HCT116 (cell line): ENCODE results near the gene CRTC3. TPM values are rescaled to one million over a fixed set of nuclear protein-coding genes. Genes with fewer than 3 reads are reported as not detected.
A peak's percentile ranks its signal among the peaks of the same experiment; 100 is the strongest.

ENCODE experiments used
- ATAC-seq: fragments of 200-7000 bp; cut with Tn5 transposase; 2 replicates; pipeline ENCODE4 v1.9.1; 2020; ENCODE audit warnings: mild to moderate bottlenecking, moderate library complexity
- BruUV-seq: library from RNA; stranded (reverse); fragments of 400-500 nt; replicated peaks from 2 replicates; lab custom pipeline; 2021; lab: Mats Ljungman, UMichigan
- CTCF ChIA-PET: fragments of 300-600 bp; sonication (Branson Sonifier 250); formaldehyde crosslinking; loops from one replicate; lab custom pipeline; 2021; ENCODE audit warnings: antibody characterized with exemption; lab: Charles Lee
- POLR2A ChIA-PET: fragments of 300-600, 350-600 bp; sonication (Branson Sonifier 250); formaldehyde crosslinking; loops from one replicate; lab custom pipeline; 2021; ENCODE audit warnings: antibody characterized with exemption; lab: Charles Lee
- RAD21 ChIA-PET, 2 experiments: fragments of 300-600 bp; sonication (Branson Sonifier 250); formaldehyde crosslinking; loops; one replicate each; lab custom pipeline; 2023; ENCODE audit warnings: low total read pairs in 2 of 2; ENCODE audit not compliant: uncharacterized antibody in 2 of 2, unreplicated experiment in 2 of 2, low non-redundant PET in 1 of 2; lab: Charles Lee
- DNase-seq: peaks from one replicate; pipeline ENCODE4 v3.0.0-alpha.2; 2010; ENCODE audit warnings: low read depth, low spot score
- H2AFZ ChIP-seq: fragments of 200-600 bp; shearing (Covaris generic), sonication (generic); 2 replicates; pipeline ENCODE4 v1.6.1; 2017; ENCODE audit warnings: low read depth, mixed run types, mixed read lengths, antibody characterized with exemption, low read length; ENCODE audit not compliant: poor library complexity, severe bottlenecking
- H3K27ac ChIP-seq: 2 replicates; pipeline ENCODE4 v1.5.1; 2012; ENCODE audit warnings: low read depth, low read length
- H3K27me3 ChIP-seq: fragments of 200-600 bp; sonication (generic); 2 replicates; pipeline ENCODE4 v1.6.1; 2016; ENCODE audit warnings: mixed run types, low read length, mixed read lengths; ENCODE audit not compliant: insufficient read depth
- H3K36me3 ChIP-seq, 2 experiments: fragments of 200-500 bp in 1 of 2; fragments of 200-600 bp in 1 of 2; sonication (Bioruptor generic) in 1 of 2; sonication (generic) in 1 of 2; 2 replicates each; pipeline versions ENCODE4 v1.5.1 to v1.6.1; 2014 to 2016; ENCODE audit warnings: low read length in 2 of 2, inconsistent platforms in 1 of 2, mixed read lengths in 1 of 2, mixed run types in 1 of 2; ENCODE audit not compliant: insufficient read depth in 2 of 2, control insufficient read depth in 1 of 2
- H3K4me1 ChIP-seq, 2 experiments: fragments of 200-600 bp in 1 of 2; sonication (generic) in 1 of 2; 2 replicates each; pipeline versions ENCODE4 v1.5.1 to v1.6.1; 2012 to 2017; ENCODE audit warnings: low read length in 2 of 2, inconsistent platforms in 1 of 2, mild to moderate bottlenecking in 1 of 2, mixed read lengths in 1 of 2, mixed run types in 1 of 2, moderate library complexity in 1 of 2; ENCODE audit not compliant: insufficient read depth in 2 of 2, control insufficient read depth in 1 of 2
- H3K4me2 ChIP-seq: fragments of 200-600 bp; sonication (generic); 2 replicates; pipeline ENCODE4 v1.6.1; 2017; ENCODE audit warnings: mixed run types, low read length, mixed read lengths
- H3K4me3 ChIP-seq, 2 experiments: fragments of 200-600 bp in 1 of 2; sonication (generic) in 1 of 2; replicated peaks in 1 of 2; 2 replicates each; pipeline ENCODE4 v1.5.1; 2011 to 2016; ENCODE audit warnings: low read length in 2 of 2, control low read depth in 1 of 2, low read depth in 1 of 2, mild to moderate bottlenecking in 1 of 2, mixed read lengths in 1 of 2, mixed run types in 1 of 2
- H3K79me2 ChIP-seq: fragments of 200-600 bp; sonication (generic); 2 replicates; pipeline ENCODE4 v1.6.1; 2017; ENCODE audit warnings: mild to moderate bottlenecking, mixed run types, low read length, moderate library complexity, mixed read lengths; ENCODE audit not compliant: insufficient read depth
- H3K9ac ChIP-seq: fragments of 200-600 bp; sonication (generic); 2 replicates; pipeline ENCODE4 v1.6.1; 2016; ENCODE audit warnings: low read length, mixed read lengths
- H3K9me2 ChIP-seq: fragments of 200-600 bp; sonication (generic), shearing (Covaris generic); 2 replicates; pipeline ENCODE4 v1.6.1; 2017; ENCODE audit warnings: mixed run types, mild to moderate bottlenecking, moderate library complexity; ENCODE audit not compliant: insufficient read depth
- H3K9me3 ChIP-seq, 2 experiments: fragments of 200-500 bp in 1 of 2; fragments of 200-600 bp in 1 of 2; sonication (Bioruptor generic) in 1 of 2; sonication (generic) in 1 of 2; 2 replicates each; pipeline ENCODE4 v1.6.1; 2014 to 2017; ENCODE audit warnings: low read length in 2 of 2, mixed read lengths in 2 of 2, inconsistent platforms in 1 of 2, low read depth in 1 of 2, mild to moderate bottlenecking in 1 of 2, mixed run types in 1 of 2, moderate library complexity in 1 of 2; ENCODE audit not compliant: control insufficient read depth in 1 of 2, insufficient read depth in 1 of 2
- H4K20me1 ChIP-seq: fragments of 200-600 bp; sonication (generic), shearing (Covaris generic); 2 replicates; pipeline ENCODE4 v1.6.1; 2017; ENCODE audit warnings: mixed run types, mild to moderate bottlenecking, moderate library complexity; ENCODE audit not compliant: insufficient read depth
- CBX3 ChIP-seq: IDR thresholded peaks from 2 replicates; pipeline ENCODE4 v1.6.1; 2012; ENCODE audit warnings: low read depth
- CTCF ChIP-seq, 3 experiments: fragments of 200-600 bp in 1 of 3; sonication (generic) in 1 of 3; IDR thresholded peaks in 2 of 3; conservative IDR thresholded peaks in 1 of 3; 2 replicates each; pipeline ENCODE4 v1.5.1; 2012 to 2017; ENCODE audit warnings: low read depth in 2 of 3, low read length in 2 of 3, antibody characterized with exemption in 1 of 3, borderline replicate concordance in 1 of 3, control low read depth in 1 of 3, mild to moderate bottlenecking in 1 of 3, mixed read lengths in 1 of 3, mixed run types in 1 of 3, moderate library complexity in 1 of 3; ENCODE audit not compliant: insufficient read depth in 1 of 3
- ELF1 ChIP-seq: IDR thresholded peaks from 2 replicates; pipeline ENCODE4 v1.6.1; 2012; ENCODE audit warnings: low read depth, borderline replicate concordance
- EZH2 ChIP-seq: fragments of 200-600 bp; sonication (generic); IDR thresholded peaks from 2 replicates; pipeline ENCODE4 v1.6.1; 2017; ENCODE audit warnings: antibody characterized with exemption, mixed run types
- EZH2phosphoT487 ChIP-seq: fragments of 200-600 bp; IDR thresholded peaks from 2 replicates; pipeline ENCODE4 v1.6.1; 2018; ENCODE audit warnings: antibody characterized with exemption, borderline replicate concordance
- FOSL1 ChIP-seq: IDR thresholded peaks from 2 replicates; pipeline ENCODE4 v1.6.1; 2012; ENCODE audit warnings: low read depth
- JUND ChIP-seq: IDR thresholded peaks from 2 replicates; pipeline ENCODE4 v1.6.1; 2012
- POLR2A ChIP-seq: IDR thresholded peaks from 2 replicates; pipeline ENCODE4 v1.7.0; 2011; ENCODE audit warnings: borderline replicate concordance; ENCODE audit not compliant: insufficient read depth, insufficient read length; ENCODE audit errors: extremely low read depth
- POLR2AphosphoS5 ChIP-seq: IDR thresholded peaks from 2 replicates; pipeline ENCODE4 v1.6.1; 2011; ENCODE audit warnings: mild to moderate bottlenecking, low read depth, low read length, moderate library complexity
- RAD21 ChIP-seq: IDR thresholded peaks from 2 replicates; pipeline ENCODE4 v1.6.1; 2012; ENCODE audit warnings: low read depth, mild to moderate bottlenecking
- SIN3A ChIP-seq: IDR thresholded peaks from 2 replicates; pipeline ENCODE4 v1.6.1; 2012; ENCODE audit warnings: low read depth
- YY1 ChIP-seq: IDR thresholded peaks from 2 replicates; pipeline ENCODE4 v1.6.1; 2011; ENCODE audit warnings: low read length, low read depth, moderate library complexity, mild to moderate bottlenecking; ENCODE audit not compliant: insufficient replicate concordance; ENCODE audit errors: extremely low read depth
- ZBTB33 ChIP-seq: IDR thresholded peaks from 2 replicates; pipeline ENCODE4 v1.6.1; 2011; ENCODE audit warnings: mild to moderate bottlenecking, low read length, moderate library complexity; ENCODE audit not compliant: insufficient replicate concordance; ENCODE audit errors: extremely low read depth
- intact Hi-C: fragments of 100-400 bp; cut with micrococcal nuclease; formaldehyde crosslinking; loops from 2 replicates; pipeline ENCODE4 v1.10.0; 2022
- total RNA-seq: library from RNA; stranded (reverse); gene quantifications from one replicate; pipeline ENCODE4 v1.2.1, GENCODE V29; 2021; ENCODE audit not compliant: unreplicated experiment

Gene CRTC3
- total RNA-seq, 1 experiment from 2014 or later, result 20.7 TPM

- ChIA-PET CTCF (interaction anchor here (0.9 kb wide), 1 partner anchor 9 kb away, joined by 3 read pairs; no protein-coding TSS in a partner anchor), RAD21 (interaction anchor here in 1 of 2 experiments (0.6 kb wide), 1 partner anchor 475 kb away, joined by 3 read pairs; no protein-coding TSS in a partner anchor), POLR2A (no interaction called here)
- H3K27me3 ChIP-seq, result no peaks in the 10 kb centered on the region
- intact Hi-C loops, result no loop called here
- no peak overlapping the region for H3K9ac ChIP-seq
- no peaks in the 10 kb centered on the region for H3K4me1 ChIP-seq
- no peak overlapping the region for H3K27ac ChIP-seq
- ATAC-seq, result peak; percentile 59
- TF ChIP-seq CTCF (IDR thresholded peaks at IDR 0.05 in 2 of 3, conservative IDR thresholded peaks at IDR 0.05 in 1 of 3; ENCODE audit: borderline replicate concordance in 1 of 3, insufficient read depth in 1 of 3, low read depth in 2 of 3, low read length in 2 of 3), result peak in 1 of 3 experiments; percentile 23; a peak in 1 of 6 replicates
- no peak for TF ChIP-seq YY1
- no peaks in the 10 kb centered on the region for H3K9me3 ChIP-seq
- H2AFZ ChIP-seq, result no peak overlapping the region
- no peak overlapping the region for H3K4me2 ChIP-seq
- no peaks in the 10 kb centered on the region for H3K79me2 ChIP-seq
- no peak overlapping the region for H3K4me3 ChIP-seq
- H3K36me3 ChIP-seq, result peaks cover 0 to 20% of the 10 kb centered on the region in 2 experiments; a peak in 1 of 4 replicates
- no TSS peak for BruUV-seq
- DNase-seq, result no peak
- H4K20me1 ChIP-seq, result no peaks in the 10 kb centered on the region
- no peaks in the 10 kb centered on the region for H3K9me2 ChIP-seq
These were observed 109.2 kb downstream of the CRTC3 start for GRCh38 chr15:90638963-90639362.

GRCh38 chr15:90640862-90641261 lies 111.1 kb downstream of the CRTC3 start:
- intact Hi-C loops, result no loop called here
- Histone ChIP-seq H3K9me3 (no peaks in the 10 kb centered on the region), H4K20me1 (no peaks in the 10 kb centered on the region), H3K36me3 (peaks cover 0 to 11% of the 10 kb centered on the region in 2 experiments; a peak in 1 of 4 replicates), H3K4me3 (no peak overlapping the region), H3K27me3 (no peaks in the 10 kb centered on the region), H2AFZ (no peak overlapping the region), H3K79me2 (no peaks in the 10 kb centered on the region), H3K9ac (no peak overlapping the region), H3K9me2 (no peaks in the 10 kb centered on the region), H3K4me1 (no peaks in the 10 kb centered on the region), H3K4me2 (no peak overlapping the region), H3K27ac (no peak overlapping the region)
- ChIA-PET POLR2A (no interaction called here), RAD21 (no interaction called here), CTCF (no interaction called here)
- DNase-seq (no peak), ATAC-seq (no peak)
- BruUV-seq, result no TSS peak
- TF ChIP-seq CBX3, result no peak
- no peak for TF ChIP-seq FOSL1
- no peak for TF ChIP-seq ELF1
- no peak for TF ChIP-seq ZBTB33
- TF ChIP-seq RAD21, result no peak
- no peak for TF ChIP-seq EZH2phosphoT487
- no peak for TF ChIP-seq EZH2
- TF ChIP-seq JUND, result no peak
- no peak for TF ChIP-seq POLR2A
- no peak for TF ChIP-seq POLR2AphosphoS5
- no peak for TF ChIP-seq SIN3A
